NK-92 (cell line): ENCODE measurements around the gene CALCOCO1.

ENCODE experiments used
- DNase-seq: peaks from one replicate; lab custom pipeline; 2025; ENCODE audit not compliant: unreplicated experiment; lab: John Stamatoyannopoulos, UW

Gene CALCOCO1

DNA sequence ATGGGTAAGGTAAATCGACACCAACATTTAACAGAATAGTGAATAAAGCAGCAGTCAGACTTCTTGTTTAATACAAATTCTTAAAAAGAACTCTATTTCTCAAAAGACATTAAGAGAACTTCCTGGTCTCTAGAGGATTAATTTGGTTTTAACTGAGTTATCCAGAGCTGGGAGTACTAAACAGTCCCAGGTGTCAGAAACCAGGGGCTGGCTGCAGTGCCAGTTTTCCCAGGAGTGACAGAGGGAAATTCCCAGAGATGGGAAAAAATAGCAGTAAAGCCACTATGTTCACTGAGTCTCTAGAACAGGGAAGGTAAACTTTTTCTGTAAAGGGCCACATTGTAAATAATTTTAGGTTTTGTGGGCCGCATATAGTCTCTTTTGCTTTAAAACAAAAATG lies 60.2 kb downstream of the CALCOCO1 start:
- DNase-seq: no peak

DNA sequence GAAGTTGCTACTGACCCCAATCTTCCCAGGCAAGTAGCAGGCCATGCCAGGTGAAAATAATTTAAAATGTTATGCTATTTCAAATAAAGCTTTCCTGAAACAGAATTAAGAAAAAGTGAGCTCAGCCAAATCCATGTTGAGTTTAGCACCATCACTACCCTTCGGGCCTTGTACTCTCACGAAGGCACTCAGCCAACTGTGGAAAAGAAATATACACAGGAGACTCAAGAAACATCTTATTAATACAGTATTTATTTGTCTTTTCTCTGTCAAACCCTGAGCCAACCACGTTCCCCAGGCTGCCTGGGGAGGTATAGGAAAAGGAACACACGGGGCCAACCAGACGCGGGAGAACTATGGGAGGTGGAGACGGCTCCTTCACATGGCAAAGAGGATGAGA lies 62.3 kb downstream of the CALCOCO1 start:
- DNase-seq: no peak

DNA sequence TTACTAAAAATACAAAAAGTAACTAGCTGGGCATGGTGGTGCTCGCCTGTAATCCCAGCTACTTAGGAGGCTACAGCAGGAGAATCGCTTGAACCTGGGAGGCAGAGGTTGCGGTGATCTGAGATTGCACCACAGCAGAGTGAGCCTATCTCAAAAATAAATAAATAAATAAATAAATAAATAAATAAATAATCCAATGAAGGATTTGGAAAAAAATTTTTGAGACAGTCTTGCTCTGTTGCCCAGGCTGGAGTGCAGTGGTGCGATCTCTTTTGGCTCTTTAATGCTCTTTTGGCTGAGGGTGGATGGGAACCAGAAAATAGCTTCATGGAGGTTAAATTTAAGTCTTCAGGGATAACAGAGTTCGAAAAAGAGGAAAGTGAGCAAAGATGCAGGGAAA lies 63.1 kb downstream of the CALCOCO1 start:
- no peak for DNase-seq

DNA sequence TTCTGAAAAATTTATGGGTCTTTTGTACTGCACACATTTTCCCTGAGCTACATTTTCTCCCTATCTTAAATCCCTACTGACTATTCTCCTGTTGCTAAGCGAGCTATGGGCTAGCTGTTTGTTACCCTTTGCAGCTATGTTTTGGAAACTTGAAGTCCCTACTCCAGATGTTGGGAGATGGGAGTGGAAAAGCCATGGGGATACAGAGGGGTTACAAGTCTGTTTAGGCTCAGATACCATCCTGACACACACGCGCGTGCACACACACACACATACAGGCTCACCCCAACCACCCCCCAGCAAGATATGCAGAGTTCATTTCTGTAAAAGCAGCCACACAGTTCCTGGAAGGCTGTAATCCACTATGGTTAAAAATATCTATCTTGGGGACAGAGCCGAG lies 67.2 kb downstream of the CALCOCO1 start:
- DNase-seq: no peak

DNA sequence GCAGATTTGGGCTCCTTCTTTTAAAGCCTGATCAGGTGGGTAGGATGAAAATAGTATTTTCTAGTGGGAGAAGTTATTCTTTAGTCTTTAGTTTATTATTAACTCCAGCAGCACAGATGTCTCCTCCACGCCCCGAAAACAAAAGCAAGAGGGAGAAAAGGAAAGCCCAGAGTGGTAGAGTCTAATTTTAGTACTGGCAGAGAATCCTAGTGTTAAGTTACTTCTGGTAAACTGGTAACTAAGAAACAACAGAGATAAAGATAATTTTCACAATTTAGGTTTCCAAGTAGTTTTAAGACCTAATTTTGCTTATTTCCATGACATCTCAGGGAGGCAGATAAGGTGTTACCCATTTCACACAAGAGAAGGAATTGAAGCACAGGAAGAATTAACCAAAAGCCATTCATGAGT lies 67.7 kb downstream of the CALCOCO1 start:
- no peak for DNase-seq

DNA sequence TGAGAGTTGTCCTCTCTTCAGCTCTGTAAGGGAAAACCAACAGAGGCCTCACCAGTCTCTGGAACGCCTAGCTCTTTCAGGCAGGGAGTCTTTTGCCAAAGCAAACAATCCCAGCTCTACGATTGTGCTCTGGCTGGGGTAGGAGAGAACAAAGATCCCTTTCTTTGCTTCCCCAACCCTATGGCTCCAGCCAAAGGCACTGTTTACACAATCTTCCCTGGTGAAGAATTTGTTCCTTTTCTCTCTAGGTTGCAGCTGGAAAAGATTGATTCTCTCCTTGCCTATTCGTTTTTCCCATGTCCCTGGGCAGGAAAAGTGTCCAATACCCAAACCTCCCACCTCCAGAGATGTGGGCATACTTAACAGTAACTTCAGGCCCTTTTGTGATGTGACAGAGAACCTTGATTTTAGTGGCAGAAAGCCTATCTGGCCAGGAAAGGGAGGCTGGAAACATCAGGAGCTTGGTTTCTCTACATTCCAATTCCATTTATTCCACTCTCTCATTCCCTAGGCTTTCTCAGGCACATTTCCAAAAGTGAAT lies 68.2 kb downstream of the CALCOCO1 start:
- DNase-seq: no peak
